Stimulated activated CD4-positive, alpha-beta T cell treated with anti-CD3 and anti-CD28 coated beads, Interleukin-15, amount 100 ng/mL, for 48 hours (primary cell): ENCODE results near the gene MAP2K7.
A peak's percentile ranks its signal among the peaks of the same experiment; 100 is the strongest.
"Not testable (repeated sequence)": the region's sequence is repeated elsewhere in the genome, so short reads cannot be mapped to it uniquely, and the experiment has no call there.

Experiments
- DNase-seq, 2 donors: peaks; one replicate each; pipeline ENCODE4 v3.0.0-alpha.2; 2020; ENCODE audit warnings: low read depth in 2 of 2

MAP2K7 gene

GRCh38 chr19:7930030-7930429 is 26.4 kb downstream of the MAP2K7 start:
- not testable (repeated sequence) for DNase-seq

GRCh38 chr19:7930765-7931164 is 27.1 kb downstream of the MAP2K7 start:
- no peak for DNase-seq

GRCh38 chr19:7931221-7932061 is 27.8 kb downstream of the MAP2K7 start:
- DNase-seq: no peak

GRCh38 chr19:7932276-7932929 is 28.7 kb downstream of the MAP2K7 start:
- DNase-seq: no peak

GRCh38 chr19:7932930-7933300 is 29.2 kb downstream of the MAP2K7 start:
- DNase-seq: no peak

- DNase-seq: no peak
Observed at GRCh38 chr19:7933411-7933810, 29.7 kb downstream of the MAP2K7 start.

GRCh38 chr19:7933828-7934725 is 30.4 kb downstream of the MAP2K7 start:
- DNase-seq: no peak

GRCh38 chr19:7934766-7935165 is 31.1 kb downstream of the MAP2K7 start:
- DNase-seq: no peak

- DNase-seq: no peak
Observed at GRCh38 chr19:7940841-7941240, 37.2 kb downstream of the MAP2K7 start.

GRCh38 chr19:7941895-7942596 is 38.4 kb downstream of the MAP2K7 start:
- no peak for DNase-seq

- no peak for DNase-seq
Observed at GRCh38 chr19:7942981-7943443, 39.3 kb downstream of the MAP2K7 start.

- peak; percentile 97 to 99 for DNase-seq
Observed at GRCh38 chr19:7943444-7944176, 39.9 kb downstream of the MAP2K7 start, which contains the start of gene TIMM44. Gene TIMM44 (minus strand): TSS chr19:7943666. CDS start chr19:7943651, 15 bp downstream.

GRCh38 chr19:7944177-7944761 is 40.6 kb downstream of the MAP2K7 start:
- DNase-seq: peak; percentile 69 to 83

GRCh38 chr19:7947939-7948338 is 44.3 kb downstream of the MAP2K7 start:
- DNase-seq: no peak

- DNase-seq: no peak
Observed at GRCh38 chr19:7953060-7953459, 49.4 kb downstream of the MAP2K7 start.

GRCh38 chr19:7953576-7953975 is 49.9 kb downstream of the MAP2K7 start:
- DNase-seq: no peak

- DNase-seq: no peak
Observed at GRCh38 chr19:7955696-7956095, 52.0 kb downstream of the MAP2K7 start.

- DNase-seq: no peak
Observed at GRCh38 chr19:7959211-7959610, 55.5 kb downstream of the MAP2K7 start.

GRCh38 chr19:7961082-7961481 is 57.4 kb downstream of the MAP2K7 start:
- not testable (repeated sequence) for DNase-seq

- no peak for DNase-seq
Observed at GRCh38 chr19:7961920-7962626, 58.4 kb downstream of the MAP2K7 start.
